Stimulated activated CD8-positive, alpha-beta memory T cell treated with anti-CD3 and anti-CD28 coated beads, Interleukin-7, amount 100 ng/mL, for 4 hours (primary cell): ENCODE measurements around the gene KIRREL2.
"Not testable (repeated sequence)": the region's sequence is repeated elsewhere in the genome, so short reads cannot be mapped to it uniquely, and the experiment has no call there.

ENCODE experiments used
- DNase-seq, 2 donors: peaks; one replicate each; pipeline ENCODE4 v3.0.0-alpha.2; 2020; ENCODE audit warnings: low read depth in 2 of 2

KIRREL2 gene

GRCh38 chr19:35856546-35857149 lies at the start of gene KIRREL2:
Gene KIRREL2 (plus strand): TSS chr19:35856911. CDS start chr19:35857120, 209 bp downstream.
- DNase-seq = no peak

GRCh38 chr19:35807633-35808032 lies 49.1 kb upstream of the KIRREL2 start:
- no peak for DNase-seq

- no peak for DNase-seq
Observed at GRCh38 chr19:35811317-35812219, 45.1 kb upstream of the KIRREL2 start.

GRCh38 chr19:35812220-35813042 lies 44.3 kb upstream of the KIRREL2 start, which contains the start of gene PRODH2:
Gene PRODH2 (minus strand): TSS chr19:35812845. CDS start chr19:35812805, 40 bp downstream.
- no peak for DNase-seq

- DNase-seq = no peak
Observed at GRCh38 chr19:35813043-35813890, 43.4 kb upstream of the KIRREL2 start.

- no peak for DNase-seq
Observed at GRCh38 chr19:35816262-35816661, 40.4 kb upstream of the KIRREL2 start.

- DNase-seq = no peak
Observed at GRCh38 chr19:35816846-35817245, 39.9 kb upstream of the KIRREL2 start.

- no peak for DNase-seq
Observed at GRCh38 chr19:35818445-35818844, 38.3 kb upstream of the KIRREL2 start.

GRCh38 chr19:35822579-35822978 lies 34.1 kb upstream of the KIRREL2 start:
- no peak for DNase-seq

GRCh38 chr19:35824150-35824549 lies 32.6 kb upstream of the KIRREL2 start:
- no peak for DNase-seq

GRCh38 chr19:35828692-35829301 lies 27.9 kb upstream of the KIRREL2 start:
- DNase-seq = no peak

GRCh38 chr19:35830986-35831385 lies 25.7 kb upstream of the KIRREL2 start:
- DNase-seq = no peak

GRCh38 chr19:35832054-35832453 lies 24.7 kb upstream of the KIRREL2 start:
- DNase-seq = no peak

GRCh38 chr19:35833972-35834371 lies 22.7 kb upstream of the KIRREL2 start:
- DNase-seq = no peak

- DNase-seq = not testable (repeated sequence)
Observed at GRCh38 chr19:35836096-35836495, 20.6 kb upstream of the KIRREL2 start.

- DNase-seq = no peak
Observed at GRCh38 chr19:35841961-35842595, 14.6 kb upstream of the KIRREL2 start.

GRCh38 chr19:35842666-35843272 lies 13.9 kb upstream of the KIRREL2 start:
- DNase-seq = no peak

- DNase-seq = no peak
Observed at GRCh38 chr19:35843676-35844481, 12.8 kb upstream of the KIRREL2 start.
